Measurements from ENCODE around the gene LOXL1.
"Not testable (repeated sequence)": the region's sequence is repeated elsewhere in the genome, so short reads cannot be mapped to it uniquely, and the experiment has no call there.

Gene LOXL1

DNA sequence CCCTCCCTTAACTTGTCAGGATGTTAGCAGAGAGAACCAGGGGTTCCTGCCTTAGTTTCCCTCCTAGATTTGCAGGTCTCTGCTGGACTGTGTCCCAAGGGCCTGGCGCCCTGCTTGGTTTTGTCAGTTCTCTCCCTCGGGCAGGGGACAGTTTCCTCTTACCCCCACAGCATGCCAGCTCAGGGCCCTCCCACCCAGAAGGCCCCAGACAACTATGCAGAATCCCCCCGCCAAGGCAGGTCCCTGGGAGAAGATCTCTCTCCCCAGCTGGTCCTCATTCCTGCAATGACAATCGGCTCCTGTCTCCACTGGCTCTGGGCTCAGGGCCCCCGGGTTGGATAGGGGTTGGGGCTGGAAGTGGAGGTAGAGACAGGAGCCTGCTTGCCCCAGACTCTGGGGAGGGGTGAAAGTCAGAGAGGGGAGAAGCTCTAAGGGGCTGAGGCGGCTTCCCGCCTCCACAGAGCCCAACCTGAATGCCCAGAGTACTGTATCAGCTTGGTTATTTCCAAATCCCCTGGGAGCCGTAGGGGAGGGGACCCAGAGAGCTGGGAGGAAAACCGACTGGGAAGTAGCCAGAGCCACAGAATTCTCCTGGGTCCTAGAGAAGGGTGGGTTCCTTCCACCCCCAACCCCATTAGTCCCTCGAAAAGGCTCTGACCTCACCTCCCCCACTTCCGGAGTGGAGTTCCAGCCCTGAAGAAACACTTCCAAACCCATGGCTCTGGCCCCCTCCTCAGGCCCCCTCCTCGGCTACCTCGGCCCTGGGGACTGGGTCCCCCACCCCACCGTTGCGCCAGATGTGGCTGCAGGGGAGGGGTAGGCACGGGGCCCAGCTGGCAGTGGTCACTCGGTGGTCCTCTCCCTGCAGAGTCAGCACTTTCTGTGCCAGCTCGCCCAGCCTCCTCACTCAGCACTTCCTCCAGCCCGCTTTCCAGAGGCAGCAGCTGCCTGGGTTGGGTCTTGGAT lies 3.8 kb upstream of the LOXL1 start:
- DNase-seq: no peak

GRCh38 chr15:73923156-73923487 lies 3.1 kb upstream of the LOXL1 start:
- DNase-seq: no peak

DNA sequence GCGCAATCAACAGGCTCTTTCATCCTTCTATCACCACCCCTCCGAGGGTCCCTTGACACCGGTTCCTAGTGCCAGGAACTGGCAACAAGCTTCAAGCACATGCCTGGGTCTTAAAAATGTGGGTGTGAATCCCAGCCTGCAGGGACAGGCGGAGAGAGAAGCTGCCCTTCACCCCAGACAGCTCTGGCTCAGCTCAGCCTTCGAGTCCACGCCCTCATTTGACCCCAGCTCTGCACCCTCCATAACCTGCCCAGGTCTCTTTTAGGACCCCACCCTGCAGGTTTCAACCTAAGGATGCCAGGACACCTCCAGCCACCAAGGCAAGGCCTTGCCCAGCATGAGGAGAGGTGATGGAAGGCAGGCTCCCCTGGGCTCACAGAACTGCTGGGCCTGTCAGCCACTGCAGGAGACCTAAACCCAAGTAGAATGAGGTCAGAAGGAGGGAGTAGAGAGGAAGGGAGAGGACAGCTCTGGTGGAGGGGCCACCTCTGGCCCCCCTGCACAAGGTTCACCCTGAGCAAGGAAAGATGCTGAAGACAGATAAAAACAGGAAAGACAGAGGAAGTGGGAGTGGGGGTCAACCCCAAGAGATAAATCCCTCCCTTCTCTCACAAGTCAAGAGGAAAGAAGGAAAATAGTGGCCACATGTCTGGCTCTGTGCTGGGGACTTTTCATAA lies 2.6 kb upstream of the LOXL1 start:
- no peak for DNase-seq

- no peak for DNase-seq
These were observed 1.9 kb upstream of the LOXL1 start for GRCh38 chr15:73924171-73924921.

GRCh38 chr15:73925848-73926218 lies 429 bp upstream of the LOXL1 start:
- no peak for DNase-seq

DNA sequence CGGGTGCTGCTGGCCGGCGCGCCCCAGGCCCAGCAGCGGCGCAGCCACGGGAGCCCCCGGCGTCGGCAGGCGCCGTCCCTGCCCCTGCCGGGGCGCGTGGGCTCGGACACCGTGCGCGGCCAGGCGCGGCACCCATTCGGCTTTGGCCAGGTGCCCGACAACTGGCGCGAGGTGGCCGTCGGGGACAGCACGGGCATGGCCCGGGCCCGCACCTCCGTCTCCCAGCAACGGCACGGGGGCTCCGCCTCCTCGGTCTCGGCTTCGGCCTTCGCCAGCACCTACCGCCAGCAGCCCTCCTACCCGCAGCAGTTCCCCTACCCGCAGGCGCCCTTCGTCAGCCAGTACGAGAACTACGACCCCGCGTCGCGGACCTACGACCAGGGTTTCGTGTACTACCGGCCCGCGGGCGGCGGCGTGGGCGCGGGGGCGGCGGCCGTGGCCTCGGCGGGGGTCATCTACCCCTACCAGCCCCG lies 777 bp downstream of the LOXL1 start:
- peak; percentile 55 for DNase-seq

GRCh38 chr15:73927476-73928240 lies 1.4 kb downstream of the LOXL1 start:
- DNase-seq: peak; percentile 64

DNA sequence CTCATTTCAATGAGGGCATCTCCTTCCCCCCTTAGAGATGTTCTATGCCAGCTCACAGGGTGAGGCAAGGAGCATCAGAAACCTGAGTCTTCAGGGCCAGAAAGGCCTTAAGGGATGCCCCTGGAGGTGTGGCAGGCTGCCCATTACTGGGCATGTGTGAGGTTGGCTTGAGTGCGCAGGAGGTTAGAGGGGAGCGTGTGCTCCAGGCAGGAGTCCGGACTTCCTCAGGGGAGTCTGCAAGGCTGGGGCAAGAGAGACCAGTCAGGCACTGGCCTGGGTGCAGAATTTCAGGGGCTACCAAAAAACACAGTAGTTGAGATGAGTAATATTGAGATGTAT lies 1.9 kb downstream of the LOXL1 start:
- no peak for DNase-seq

GRCh38 chr15:73928971-73929627 lies 2.8 kb downstream of the LOXL1 start:
- DNase-seq: no peak

GRCh38 chr15:73930371-73930770 lies 4.1 kb downstream of the LOXL1 start:
- no peak for DNase-seq

DNA sequence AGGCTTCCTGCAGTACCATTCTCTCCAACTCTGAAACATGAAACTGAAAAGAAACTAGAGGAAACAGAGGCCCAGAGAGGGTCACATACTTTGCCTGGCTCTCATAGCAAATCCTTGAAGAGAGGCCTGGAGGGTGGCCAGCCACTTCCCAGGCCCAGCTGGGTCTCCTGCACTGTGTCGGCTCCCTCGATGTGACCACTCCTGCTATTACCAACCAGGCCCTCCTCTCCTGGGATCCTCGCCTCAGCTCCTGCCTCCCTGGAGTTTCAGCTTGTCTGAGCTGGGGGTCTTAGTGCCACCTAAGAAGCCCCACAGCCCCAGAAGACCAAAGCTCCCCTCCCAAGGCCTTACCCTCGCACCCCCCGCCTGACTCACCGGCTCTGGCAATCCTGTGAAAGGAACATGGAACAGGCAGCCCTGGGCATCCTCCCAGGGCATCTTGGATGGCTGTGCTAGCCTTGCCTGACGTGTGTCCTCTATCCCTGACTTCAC lies 4.6 kb downstream of the LOXL1 start:
- no peak for DNase-seq

- DNase-seq: no peak
These were observed 5.2 kb downstream of the LOXL1 start for GRCh38 chr15:73931441-73931840.

- no peak for DNase-seq
These were observed 6.3 kb downstream of the LOXL1 start for GRCh38 chr15:73932381-73933191.

DNA sequence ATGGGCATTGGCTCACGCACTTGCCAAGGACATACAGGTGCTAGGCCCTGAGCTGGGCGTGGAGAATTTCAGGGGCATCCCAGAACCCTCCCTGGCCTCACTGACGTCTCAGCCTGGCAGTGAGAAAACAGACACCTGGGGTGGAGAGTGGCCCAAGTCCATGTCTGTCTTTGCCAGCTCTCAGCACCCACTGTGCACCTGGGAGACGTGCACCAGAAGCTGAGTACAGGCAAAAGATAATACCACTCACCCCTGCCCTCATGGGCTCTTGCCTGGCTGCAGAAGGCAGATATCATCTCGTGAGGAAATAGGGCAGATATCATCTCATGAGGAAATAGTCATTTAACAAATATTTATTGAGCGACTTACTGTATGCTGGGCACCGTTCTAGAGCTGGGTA lies 8.0 kb downstream of the LOXL1 start:
- DNase-seq: no peak

- no peak for DNase-seq
These were observed 9.3 kb downstream of the LOXL1 start for GRCh38 chr15:73935547-73935946.

DNA sequence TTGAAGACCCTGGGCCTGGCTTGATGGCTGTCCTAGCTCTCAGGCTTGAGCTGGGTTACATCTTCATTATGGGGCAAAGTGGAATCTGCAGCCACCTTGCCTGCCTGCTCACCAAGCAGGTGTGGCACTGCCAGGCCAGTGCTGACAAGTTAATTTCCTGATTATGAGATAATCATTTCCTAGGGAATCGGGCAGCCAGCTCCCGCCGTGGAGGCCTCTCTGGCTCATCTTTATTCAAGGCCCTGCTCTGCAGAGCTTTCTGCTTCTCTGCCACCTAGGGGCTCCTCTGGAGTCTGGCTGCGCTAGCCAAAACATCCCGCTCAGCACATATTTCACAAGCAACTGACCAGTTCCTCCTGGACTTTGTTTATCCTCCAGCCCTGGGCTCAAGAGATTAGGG lies 9.9 kb downstream of the LOXL1 start:
- peak; percentile 44 for DNase-seq

- no peak for DNase-seq
These were observed 10.5 kb downstream of the LOXL1 start for GRCh38 chr15:73936588-73937290.

- DNase-seq: no peak
These were observed 11.0 kb downstream of the LOXL1 start for GRCh38 chr15:73937296-73937695.

- no peak for DNase-seq
These were observed 11.5 kb downstream of the LOXL1 start for GRCh38 chr15:73937726-73938125.

GRCh38 chr15:73938516-73938915 lies 12.3 kb downstream of the LOXL1 start:
- DNase-seq: not testable (repeated sequence)

DNA sequence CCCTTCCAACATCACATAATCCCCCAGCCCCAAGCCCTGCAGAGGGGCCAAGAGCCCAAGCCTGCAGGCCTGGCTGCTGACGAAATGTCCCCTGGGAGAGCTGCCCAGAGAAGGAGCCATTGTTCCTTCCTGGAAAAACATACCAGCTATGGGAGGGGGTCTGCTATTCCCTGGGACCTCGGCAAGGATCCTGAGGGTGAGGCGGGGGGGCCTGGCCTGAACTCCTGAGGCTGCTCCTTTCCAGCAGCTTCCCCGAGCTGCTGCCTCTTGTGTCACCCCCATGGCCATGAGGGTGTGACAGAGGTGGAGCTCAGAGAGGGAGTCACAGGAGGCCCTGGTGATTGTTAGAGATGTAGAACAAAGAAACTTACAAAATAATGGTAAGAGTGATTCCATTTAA lies 12.9 kb downstream of the LOXL1 start:
- no peak for DNase-seq

All from COR-L47 (cell line).